Endothelial cell (in vitro differentiated cells): Measurements from ENCODE around the gene GPR37L1. TPM values are rescaled to one million over a fixed set of nuclear protein-coding genes. Genes with fewer than 3 reads are reported as not detected.

ENCODE experiments used
- DNase-seq: peaks from one replicate; pipeline ENCODE4 v3.0.0; 2021; ENCODE audit warnings: low spot score
- H3K27ac Mint-ChIP-seq: one replicate; pipeline ENCODE4 v1.8.0; 2021; ENCODE audit warnings: mixed read lengths, inconsistent platforms; ENCODE audit not compliant: unreplicated experiment
- H3K27me3 Mint-ChIP-seq: one replicate; pipeline ENCODE4 v1.8.0; 2021; ENCODE audit warnings: mild to moderate bottlenecking, moderate library complexity, mixed read lengths, inconsistent platforms; ENCODE audit not compliant: unreplicated experiment
- H3K36me3 Mint-ChIP-seq: one replicate; pipeline ENCODE4 v1.8.0; 2021; ENCODE audit warnings: mild to moderate bottlenecking, low read depth, mixed read lengths, inconsistent platforms; ENCODE audit not compliant: unreplicated experiment
- H3K4me1 Mint-ChIP-seq: one replicate; pipeline ENCODE4 v1.8.0; 2021; ENCODE audit warnings: mild to moderate bottlenecking, mixed read lengths, inconsistent platforms; ENCODE audit not compliant: unreplicated experiment
- H3K4me3 Mint-ChIP-seq: one replicate; pipeline ENCODE4 v1.8.0; 2021; ENCODE audit warnings: mild to moderate bottlenecking, mixed read lengths, inconsistent platforms; ENCODE audit not compliant: unreplicated experiment
- H3K9me3 Mint-ChIP-seq: one replicate; pipeline ENCODE4 v1.8.0; 2021; ENCODE audit warnings: mixed read lengths, inconsistent platforms; ENCODE audit not compliant: unreplicated experiment
- total RNA-seq: library from RNA; stranded (reverse); fragmentation: NEBNext Ultra II Directional; extraction: Animal tissue kit (Norgen Biotek cat#: 25700); gene quantifications from one replicate; pipeline ENCODE4 v1.2.1, GENCODE V29; 2021; ENCODE audit not compliant: unreplicated experiment
- TF ChIP-seq, protein P1 (sequence below): fragments of 200-600 bp; sonication (generic); IDR thresholded peaks from one replicate; pipeline ENCODE4 v1.5.0; 2021; ENCODE audit warnings: antibody characterized with exemption; ENCODE audit not compliant: unreplicated experiment

The GPR37L1 gene
- total RNA-seq, 1 donor from 2014 or later: not detected

- no peak for DNase-seq
- Mint-ChIP-seq H3K27me3 (peaks cover 12% of the 10 kb centered on the region), H3K4me3 (no peak overlapping the region), H3K4me1 (peaks cover 7% of the 10 kb centered on the region), H3K36me3 (peaks cover 8% of the 10 kb centered on the region), H3K27ac (no peak overlapping the region), H3K9me3 (no peaks in the 10 kb centered on the region)
- TF ChIP-seq, protein P1, sequence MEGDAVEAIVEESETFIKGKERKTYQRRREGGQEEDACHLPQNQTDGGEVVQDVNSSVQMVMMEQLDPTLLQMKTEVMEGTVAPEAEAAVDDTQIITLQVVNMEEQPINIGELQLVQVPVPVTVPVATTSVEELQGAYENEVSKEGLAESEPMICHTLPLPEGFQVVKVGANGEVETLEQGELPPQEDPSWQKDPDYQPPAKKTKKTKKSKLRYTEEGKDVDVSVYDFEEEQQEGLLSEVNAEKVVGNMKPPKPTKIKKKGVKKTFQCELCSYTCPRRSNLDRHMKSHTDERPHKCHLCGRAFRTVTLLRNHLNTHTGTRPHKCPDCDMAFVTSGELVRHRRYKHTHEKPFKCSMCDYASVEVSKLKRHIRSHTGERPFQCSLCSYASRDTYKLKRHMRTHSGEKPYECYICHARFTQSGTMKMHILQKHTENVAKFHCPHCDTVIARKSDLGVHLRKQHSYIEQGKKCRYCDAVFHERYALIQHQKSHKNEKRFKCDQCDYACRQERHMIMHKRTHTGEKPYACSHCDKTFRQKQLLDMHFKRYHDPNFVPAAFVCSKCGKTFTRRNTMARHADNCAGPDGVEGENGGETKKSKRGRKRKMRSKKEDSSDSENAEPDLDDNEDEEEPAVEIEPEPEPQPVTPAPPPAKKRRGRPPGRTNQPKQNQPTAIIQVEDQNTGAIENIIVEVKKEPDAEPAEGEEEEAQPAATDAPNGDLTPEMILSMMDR: no peak
These were observed 26.8 kb downstream of the GPR37L1 start for GRCh38 chr1:202149566-202149965.

- H3K36me3 Mint-ChIP-seq: peaks cover 8% of the 10 kb centered on the region
- no peak for DNase-seq
- TF ChIP-seq, protein P1: no peak
- no peak overlapping the region for H3K4me3 Mint-ChIP-seq
- peaks cover 12% of the 10 kb centered on the region for H3K27me3 Mint-ChIP-seq
- no peak overlapping the region for H3K27ac Mint-ChIP-seq
- peaks cover 11% of the 10 kb centered on the region for H3K4me1 Mint-ChIP-seq
- H3K9me3 Mint-ChIP-seq: no peaks in the 10 kb centered on the region
These were observed 27.5 kb downstream of the GPR37L1 start for GRCh38 chr1:202150187-202150586.

DNA sequence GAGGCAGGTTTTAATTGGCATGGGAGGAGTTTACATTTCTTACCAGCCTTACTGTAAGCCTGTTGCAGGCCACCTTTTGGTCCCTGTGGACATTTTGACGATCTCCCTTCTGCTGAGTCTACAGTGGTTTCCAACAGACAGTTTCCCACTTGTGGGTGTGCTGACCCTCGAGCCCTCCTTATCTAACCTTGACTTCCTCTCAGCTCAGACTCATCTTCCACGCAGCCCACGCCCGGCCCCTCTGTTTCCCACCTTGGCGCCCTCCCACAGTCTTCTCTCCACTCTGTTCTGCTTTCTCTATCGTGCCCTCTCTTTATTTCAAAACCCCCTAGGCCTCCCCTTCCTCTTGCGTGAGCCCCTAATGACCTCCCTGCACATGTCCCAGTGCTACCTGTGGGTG lies 27.9 kb downstream of the GPR37L1 start:
- Mint-ChIP-seq H3K4me1 (peaks cover 11% of the 10 kb centered on the region), H3K27ac (no peak overlapping the region), H3K4me3 (no peak overlapping the region)

GRCh38 chr1:202151045-202151444 lies 28.3 kb downstream of the GPR37L1 start:
- Mint-ChIP-seq H3K4me1 (peaks cover 11% of the 10 kb centered on the region), H3K4me3 (peak overlapping the region; percentile 68), H3K36me3 (peaks cover 8% of the 10 kb centered on the region), H3K27me3 (peaks cover 10% of the 10 kb centered on the region), H3K27ac (no peak overlapping the region), H3K9me3 (no peaks in the 10 kb centered on the region)
- TF ChIP-seq, protein P1: no peak
- no peak for DNase-seq

More for the DNA sequence above, 27.9 kb downstream of the GPR37L1 start:
- DNase-seq: no peak
- peaks cover 8% of the 10 kb centered on the region for H3K36me3 Mint-ChIP-seq
- H3K9me3 Mint-ChIP-seq: no peaks in the 10 kb centered on the region
- peaks cover 10% of the 10 kb centered on the region for H3K27me3 Mint-ChIP-seq
- TF ChIP-seq, protein P1: no peak

DNA sequence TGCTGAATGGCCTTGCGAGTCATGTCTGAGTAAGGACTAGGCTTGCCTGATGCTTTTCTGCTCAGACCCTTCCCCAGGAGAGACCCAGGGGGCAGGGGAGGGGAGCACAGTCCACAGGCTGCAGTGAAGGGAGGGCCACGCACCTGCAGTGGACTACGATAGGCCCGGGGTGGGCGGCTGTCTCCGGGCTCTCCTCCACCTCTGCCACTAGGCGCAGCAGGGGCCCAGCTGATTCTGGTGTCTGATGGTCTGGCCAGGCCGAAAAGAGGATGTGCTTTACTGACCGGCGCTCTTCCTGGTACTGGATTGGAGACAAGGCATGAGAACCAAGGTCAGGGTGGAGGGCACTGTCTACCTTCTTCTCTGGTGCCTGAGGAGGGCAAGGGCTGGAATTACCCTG lies 29.7 kb downstream of the GPR37L1 start:
- Mint-ChIP-seq H3K27ac (no peak overlapping the region), H3K4me3 (no peak overlapping the region), H3K27me3 (peaks cover 11% of the 10 kb centered on the region), H3K4me1 (peaks cover 11% of the 10 kb centered on the region), H3K36me3 (peaks cover 8% of the 10 kb centered on the region), H3K9me3 (no peaks in the 10 kb centered on the region)
- no peak for DNase-seq
- TF ChIP-seq, protein P1: no peak
